DOHH2 (cell line): Measurements from ENCODE around the gene RAPGEF1.
A peak's percentile ranks its signal among the peaks of the same experiment; 100 is the strongest.

Experiments used
- H3F3A ChIP-seq: fragments of 200-600 bp; sonication (generic), shearing (Covaris generic); 2 replicates; pipeline ENCODE4 v1.6.0; 2016; ENCODE audit warnings: antibody characterized with exemption, mild to moderate bottlenecking; ENCODE audit not compliant: control insufficient read depth, insufficient read depth
- H3K27ac ChIP-seq: fragments of 200-600 bp; sonication (generic); 2 replicates; pipeline ENCODE4 v1.5.1; 2014; ENCODE audit warnings: low read depth, mild to moderate bottlenecking, low read length, moderate library complexity
- H3K27me3 ChIP-seq: fragments of 200-600 bp; sonication (generic); 2 replicates; pipeline ENCODE4 v1.6.1; 2014; ENCODE audit warnings: mild to moderate bottlenecking, low read length, mixed read lengths; ENCODE audit not compliant: control insufficient read depth
- H3K36me3 ChIP-seq: fragments of 200-600 bp; sonication (generic); 2 replicates; pipeline ENCODE4 v1.6.1; 2014; ENCODE audit warnings: mild to moderate bottlenecking, low read length, moderate library complexity, mixed read lengths; ENCODE audit not compliant: control insufficient read depth
- H3K4me1 ChIP-seq: fragments of 200-600 bp; sonication (generic); 2 replicates; pipeline ENCODE4 v1.6.1; 2014; ENCODE audit warnings: mild to moderate bottlenecking, low read length, mixed read lengths; ENCODE audit not compliant: control insufficient read depth
- H3K4me2 ChIP-seq: fragments of 200-600 bp; sonication (generic); 2 replicates; pipeline ENCODE4 v1.6.0; 2014; ENCODE audit warnings: mild to moderate bottlenecking, low read length, moderate library complexity
- H3K4me3 ChIP-seq: fragments of 200-600 bp; sonication (generic); 2 replicates; pipeline ENCODE4 v1.5.1; 2014; ENCODE audit warnings: mild to moderate bottlenecking, low read length, mixed read lengths
- H3K79me2 ChIP-seq: fragments of 200-600 bp; sonication (generic); 2 replicates; pipeline ENCODE4 v1.6.1; 2014; ENCODE audit warnings: mild to moderate bottlenecking, low read length, mixed read lengths; ENCODE audit not compliant: control insufficient read depth
- H3K9me2 ChIP-seq: fragments of 200-600 bp; sonication (generic); replicated peaks from 2 replicates; pipeline ENCODE4 v1.6.1; 2014; ENCODE audit warnings: mild to moderate bottlenecking, low read length, mixed read lengths; ENCODE audit not compliant: control insufficient read depth
- H3K9me3 ChIP-seq: fragments of 200-600 bp; sonication (generic); 2 replicates; pipeline ENCODE4 v1.6.1; 2014; ENCODE audit warnings: antibody characterized with exemption, low read length, mixed read lengths; ENCODE audit not compliant: control insufficient read depth, insufficient read depth
- H4K20me1 ChIP-seq: fragments of 200-600 bp; sonication (generic); 2 replicates; pipeline ENCODE4 v1.6.0; 2014; ENCODE audit warnings: low read depth, mild to moderate bottlenecking, antibody characterized with exemption, low read length, moderate library complexity; ENCODE audit not compliant: control insufficient read depth, insufficient read depth
- CTCF ChIP-seq: fragments of 200-600 bp; sonication (generic); IDR thresholded peaks from one replicate; pipeline ENCODE4 v1.5.1; 2014; ENCODE audit warnings: antibody characterized with exemption, mild to moderate bottlenecking, low read depth, low read length; ENCODE audit not compliant: poor library complexity, severe bottlenecking
- EZH2phosphoT487 ChIP-seq: fragments of 200-600 bp; sonication (generic); IDR thresholded peaks from 2 replicates; pipeline ENCODE4 v1.6.1; 2017; ENCODE audit warnings: borderline replicate concordance, mild to moderate bottlenecking, antibody characterized with exemption, low read length, moderate library complexity, mixed read lengths

RAPGEF1 gene

DNA sequence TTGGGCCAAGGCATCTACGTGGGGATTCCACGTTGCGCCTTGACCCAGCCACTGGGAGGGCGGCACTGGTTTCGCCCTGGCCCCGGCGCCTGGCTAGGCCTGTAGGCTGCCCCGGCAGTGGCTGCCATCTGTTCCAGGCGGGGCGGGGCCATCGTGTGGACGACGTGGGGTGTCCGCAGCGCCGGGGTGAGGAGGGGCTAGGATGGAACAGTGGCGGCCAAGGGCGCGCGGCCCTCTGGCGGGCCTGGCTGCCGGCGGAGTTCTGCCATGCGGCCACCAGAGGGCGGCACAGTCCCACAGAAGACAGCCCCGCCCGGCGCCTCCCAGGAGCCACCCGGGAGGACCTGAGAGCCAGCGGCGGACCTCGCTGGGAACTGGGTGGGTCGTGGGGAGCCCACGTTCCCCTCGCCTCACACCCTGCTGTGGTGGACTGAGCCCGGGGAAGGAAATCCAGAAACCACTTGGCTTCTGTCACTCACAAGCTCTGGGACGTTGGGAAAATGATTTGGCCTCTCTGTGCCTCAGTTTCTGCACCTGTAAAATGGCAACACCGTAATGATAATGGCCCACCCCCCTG, 22.6 kb upstream of the RAPGEF1 start:
- Histone ChIP-seq H3K4me1 (peaks cover 7% of the 10 kb centered on the region), H3K27me3 (peaks cover 19% of the 10 kb centered on the region), H3K4me3 (no peak overlapping the region), H3K9me3 (no peaks in the 10 kb centered on the region), H3K4me2 (peak overlapping the region; percentile 35), H4K20me1 (no peaks in the 10 kb centered on the region), H3K27ac (no peak overlapping the region), H3K36me3 (no peaks in the 10 kb centered on the region), H3K9me2 (no peaks in the 10 kb centered on the region), H3K79me2 (no peaks in the 10 kb centered on the region), H3F3A (no peaks in the 10 kb centered on the region)
- TF ChIP-seq CTCF (peak; percentile 94), EZH2phosphoT487 (no peak)

DNA sequence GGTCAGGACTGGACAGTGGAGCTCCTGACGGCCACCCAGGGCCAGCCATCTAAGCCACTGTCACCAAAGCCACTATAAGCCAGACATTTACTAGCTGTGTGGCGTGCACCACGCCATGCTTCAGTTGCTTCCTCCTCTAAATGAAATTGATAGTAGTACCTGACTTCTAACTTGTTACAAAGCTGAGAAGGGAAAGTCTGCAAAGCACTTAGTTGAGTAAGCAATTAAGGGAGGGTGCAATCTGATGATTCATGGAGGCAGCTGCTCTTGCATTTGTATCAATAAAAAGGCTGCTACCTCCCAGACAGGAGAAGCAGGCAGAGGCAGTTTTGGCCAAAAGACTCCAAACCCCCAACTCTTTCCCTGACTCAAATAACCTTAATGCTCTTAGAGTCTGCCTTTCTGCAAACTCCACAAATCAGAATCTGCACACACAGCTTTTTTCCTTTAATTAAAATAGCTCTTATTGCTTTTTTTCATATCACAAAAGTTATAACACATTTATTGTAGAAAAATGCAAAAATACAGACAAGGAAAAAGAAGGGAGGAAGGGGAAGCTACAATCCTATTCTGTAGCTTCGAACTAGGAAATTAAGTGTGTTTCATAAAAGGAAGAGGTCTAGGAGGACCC, 19.3 kb upstream of the RAPGEF1 start:
- no peaks in the 10 kb centered on the region for H3K9me2 ChIP-seq
- H4K20me1 ChIP-seq = no peaks in the 10 kb centered on the region
- no peak for TF ChIP-seq EZH2phosphoT487
- TF ChIP-seq CTCF = no peak
- H3K4me2 ChIP-seq = no peak overlapping the region
- no peaks in the 10 kb centered on the region for H3F3A ChIP-seq
- H3K9me3 ChIP-seq = no peaks in the 10 kb centered on the region
- H3K27me3 ChIP-seq = peaks cover 20% of the 10 kb centered on the region
- H3K36me3 ChIP-seq = no peaks in the 10 kb centered on the region
- H3K4me3 ChIP-seq = no peak overlapping the region
- no peak overlapping the region for H3K27ac ChIP-seq
- no peaks in the 10 kb centered on the region for H3K79me2 ChIP-seq
- peaks cover 12% of the 10 kb centered on the region for H3K4me1 ChIP-seq

- H3K4me1 ChIP-seq = peaks cover 12% of the 10 kb centered on the region
- H3K36me3 ChIP-seq = no peaks in the 10 kb centered on the region
- no peak overlapping the region for H3K4me3 ChIP-seq
- TF ChIP-seq CTCF (no peak), EZH2phosphoT487 (no peak)
- H3K79me2 ChIP-seq = no peaks in the 10 kb centered on the region
- no peaks in the 10 kb centered on the region for H3K9me2 ChIP-seq
- H3F3A ChIP-seq = no peaks in the 10 kb centered on the region
- no peak overlapping the region for H3K27ac ChIP-seq
- H3K4me2 ChIP-seq = no peak overlapping the region
- no peaks in the 10 kb centered on the region for H3K9me3 ChIP-seq
- H4K20me1 ChIP-seq = no peaks in the 10 kb centered on the region
- H3K27me3 ChIP-seq = peaks cover 20% of the 10 kb centered on the region
Observed at GRCh38 chr9:131757549-131757948, 17.7 kb upstream of the RAPGEF1 start.
